Gastroesophageal sphincter (tissue), 4 donors: Measurements from ENCODE around the gene SLC26A8. TPM values are rescaled to one million over a fixed set of nuclear protein-coding genes. Genes with fewer than 3 reads are reported as not detected.
"Not testable (repeated sequence)": the region's sequence is repeated elsewhere in the genome, so short reads cannot be mapped to it uniquely, and the experiment has no call there.

ENCODE experiments used
- ATAC-seq: fragments of 150-250 bp; one replicate; pipeline ENCODE4 v1.9.1; 2016; ENCODE audit warnings: mild to moderate bottlenecking, moderate library complexity
- H3K27ac ChIP-seq, 4 donors: fragments of 200-600 bp; sonication (generic) in 3 of 4; 1 replicate in 3 of 4; 2 replicates in 1 of 4; pipeline ENCODE4 v1.5.1; 2016 to 2019
- H3K27me3 ChIP-seq: fragments of 200-600 bp; sonication (generic); one replicate; pipeline ENCODE4 v1.5.1; 2019
- H3K36me3 ChIP-seq, 2 donors: fragments of 200-600 bp; sonication (generic); one replicate each; pipeline ENCODE4 v1.5.1; 2019; ENCODE audit warnings: control low read depth in 1 of 2
- H3K4me1 ChIP-seq, 3 donors: fragments of 200-600 bp; sonication (generic); 1 replicate in 2 of 3; 2 replicates in 1 of 3; pipeline ENCODE4 v1.5.1; 2016 to 2019; ENCODE audit warnings: control low read depth in 2 of 3
- H3K4me3 ChIP-seq, 2 donors: fragments of 200-600 bp; sonication (generic); one replicate each; pipeline ENCODE4 v1.5.1; 2019; ENCODE audit warnings: mild to moderate bottlenecking in 1 of 2, moderate library complexity in 1 of 2
- H3K9me3 ChIP-seq, 3 donors: fragments of 200-600 bp; sonication (generic); one replicate each; pipeline ENCODE4 v1.5.1; 2017 to 2019; ENCODE audit warnings: control low read depth in 2 of 3
- CTCF ChIP-seq, 4 experiments: fragments of 200-600 bp in 2 of 4; fragments of 450-650 bp in 2 of 4; sonication (generic) in 1 of 4; IDR thresholded peaks; one replicate each; pipeline ENCODE4 v1.5.1; 2017 to 2019; ENCODE audit warnings: antibody characterized with exemption in 4 of 4, mild to moderate bottlenecking in 2 of 4, moderate library complexity in 2 of 4
- EP300 ChIP-seq: sonication (generic); formaldehyde crosslinking; IDR thresholded peaks from one replicate; pipeline ENCODE4 v1.6.1; 2017; ENCODE audit warnings: antibody characterized with exemption, mild to moderate bottlenecking
- POLR2A ChIP-seq, 2 donors: fragments of 450-650 bp; IDR thresholded peaks; one replicate each; pipeline ENCODE4 v1.6.1; 2017; ENCODE audit warnings: antibody characterized with exemption in 2 of 2, mild to moderate bottlenecking in 2 of 2, moderate library complexity in 1 of 2
- POLR2AphosphoS5 ChIP-seq: sonication (generic); formaldehyde crosslinking; IDR thresholded peaks from one replicate; pipeline ENCODE4 v1.6.1; 2017; ENCODE audit warnings: antibody characterized with exemption
- WGBS, 2 donors: methylation state at CpG; one replicate each; pipeline ENCODE4 v1.1.5; 2018; ENCODE audit warnings: low coverage in 1 of 2; 5-methylcytosine and 5-hydroxymethylcytosine counted together
- total RNA-seq, 4 donors: library from RNA; depleted of rRNA; stranded (reverse); fragments of >200 nt; gene quantifications; one replicate each; pipeline ENCODE4 v1.1.0, GENCODE V29; 2016

Gene SLC26A8
- total RNA-seq, 4 donors from 2014 or later: not detected

GRCh38 chr6:35935469-35935868, 89.0 kb downstream of the SLC26A8 start:
- no peaks in the 10 kb centered on the region for H3K9me3 ChIP-seq
- H3K27me3 ChIP-seq: peaks cover 11% of the 10 kb centered on the region
- no peak for ATAC-seq
- TF ChIP-seq EP300 (no peak), POLR2AphosphoS5 (no peak), POLR2A (IDR thresholded peaks at IDR 0.05) (no peak), CTCF (IDR thresholded peaks at IDR 0.05) (no peak)
- H3K36me3 ChIP-seq: no peaks in the 10 kb centered on the region
- no peaks in the 10 kb centered on the region for H3K4me1 ChIP-seq
- H3K4me3 ChIP-seq: no peak overlapping the region
- WGBS, 2 donors: 20 to 24% methylated on average over 3 of the region's 5 CpGs
- H3K27ac ChIP-seq: no peak overlapping the region

GRCh38 chr6:35933844-35934243, 90.6 kb downstream of the SLC26A8 start:
- Histone ChIP-seq H3K4me3 (no peak overlapping the region), H3K4me1 (no peaks in the 10 kb centered on the region), H3K27me3 (peaks cover 8% of the 10 kb centered on the region), H3K36me3 (no peaks in the 10 kb centered on the region), H3K9me3 (no peaks in the 10 kb centered on the region), H3K27ac (no peak overlapping the region)
- no peak for ATAC-seq
- TF ChIP-seq EP300 (no peak), POLR2AphosphoS5 (no peak), POLR2A (IDR thresholded peaks at IDR 0.05) (no peak), CTCF (IDR thresholded peaks at IDR 0.05) (no peak)
- WGBS, 2 donors: 13% methylated on average over 1 of the region's 2 CpGs; no CpG with 5 or more reads in 1 of the 2 donors

- not testable (repeated sequence) for H3K36me3 ChIP-seq, H3K27me3 ChIP-seq, ATAC-seq, H3K4me1 ChIP-seq, H3K4me3 ChIP-seq, H3K9me3 ChIP-seq, H3K27ac ChIP-seq
- 81 to 82% methylated on average over 7 to 9 of the region's 10 CpGs for WGBS, 2 donors
Measured at GRCh38 chr6:35931873-35932272, 92.6 kb downstream of the SLC26A8 start.

- Histone ChIP-seq H3K36me3 (no peaks in the 10 kb centered on the region), H3K4me1 (no peaks in the 10 kb centered on the region), H3K4me3 (no peak overlapping the region), H3K27ac (no peak overlapping the region), H3K9me3 (no peaks in the 10 kb centered on the region), H3K27me3 (no peaks in the 10 kb centered on the region)
- ATAC-seq: no peak
- 100% methylated on average over 3 of the region's 30 CpGs; no CpG with 5 or more reads in 1 of the 2 donors for WGBS, 2 donors
- TF ChIP-seq POLR2A (IDR thresholded peaks at IDR 0.05) (no peak), POLR2AphosphoS5 (no peak), EP300 (no peak)
Measured at GRCh38 chr6:35931120-35931561, 93.3 kb downstream of the SLC26A8 start.

GRCh38 chr6:35929601-35930000, 94.8 kb downstream of the SLC26A8 start:
- 78 to 80% methylated on average over 1 of the region's 1 CpG for WGBS, 2 donors
- ATAC-seq: no peak
- Histone ChIP-seq H3K4me3 (no peak overlapping the region), H3K4me1 (no peaks in the 10 kb centered on the region), H3K36me3 (no peaks in the 10 kb centered on the region), H3K27ac (no peak overlapping the region), H3K27me3 (no peaks in the 10 kb centered on the region), H3K9me3 (no peaks in the 10 kb centered on the region)
- TF ChIP-seq CTCF (IDR thresholded peaks at IDR 0.05): no peak
- no peak for TF ChIP-seq EP300
- no peak for TF ChIP-seq POLR2A (IDR thresholded peaks at IDR 0.05)
- no peak for TF ChIP-seq POLR2AphosphoS5

GRCh38 chr6:35926509-35927215, 97.8 kb downstream of the SLC26A8 start:
- WGBS, 2 donors: 72% methylated on average over 2 of the region's 2 CpGs; no CpG with 5 or more reads in 1 of the 2 donors
- no peaks in the 10 kb centered on the region for H3K27me3 ChIP-seq
- no peaks in the 10 kb centered on the region for H3K9me3 ChIP-seq
- no peak overlapping the region for H3K27ac ChIP-seq
- no peak for TF ChIP-seq CTCF (IDR thresholded peaks at IDR 0.05)
- TF ChIP-seq POLR2A (IDR thresholded peaks at IDR 0.05): no peak
- no peak for TF ChIP-seq POLR2AphosphoS5
- no peak for TF ChIP-seq EP300
- peaks cover 0 to 6% (median 2%) of the 10 kb centered on the region in 3 donors for H3K4me1 ChIP-seq
- H3K36me3 ChIP-seq: no peaks in the 10 kb centered on the region
- no peak overlapping the region for H3K4me3 ChIP-seq
- ATAC-seq: no peak
